SK-N-DZ (cell line): ENCODE data around the gene R3HDM2.
"Not testable (repeated sequence)": the region's sequence is repeated elsewhere in the genome, so short reads cannot be mapped to it uniquely, and the experiment has no call there.

Experiments
- DNase-seq: peaks from one replicate; pipeline ENCODE4 v3.0.0-alpha.2; 2015; ENCODE audit warnings: low spot score

Gene R3HDM2

GRCh38 chr12:57332646-57333312 lies 98.1 kb downstream of the R3HDM2 start:
- no peak for DNase-seq

- DNase-seq = no peak
These were observed 99.9 kb downstream of the R3HDM2 start for GRCh38 chr12:57330992-57331391.

- DNase-seq = no peak
These were observed 101.6 kb downstream of the R3HDM2 start for GRCh38 chr12:57329219-57329618.

- no peak for DNase-seq
These were observed 105.4 kb downstream of the R3HDM2 start for GRCh38 chr12:57325395-57325794.

- DNase-seq = no peak
These were observed 107.4 kb downstream of the R3HDM2 start for GRCh38 chr12:57323416-57323815.

- no peak for DNase-seq
These were observed 110.2 kb downstream of the R3HDM2 start for GRCh38 chr12:57320639-57321038.

- no peak for DNase-seq
These were observed 111.0 kb downstream of the R3HDM2 start for GRCh38 chr12:57319678-57320469.

- no peak for DNase-seq
These were observed 115.2 kb downstream of the R3HDM2 start for GRCh38 chr12:57315681-57316080.

- DNase-seq = not testable (repeated sequence)
These were observed 118.6 kb downstream of the R3HDM2 start for GRCh38 chr12:57312287-57312686.

- DNase-seq = no peak
These were observed 121.4 kb downstream of the R3HDM2 start for GRCh38 chr12:57309420-57309819.

- DNase-seq = no peak
These were observed 129.8 kb downstream of the R3HDM2 start for GRCh38 chr12:57300961-57301584.

GRCh38 chr12:57299514-57300016 lies 131.3 kb downstream of the R3HDM2 start:
- no peak for DNase-seq

GRCh38 chr12:57296291-57296690 lies 134.6 kb downstream of the R3HDM2 start:
- DNase-seq = no peak

- DNase-seq = not testable (repeated sequence)
These were observed 148.8 kb downstream of the R3HDM2 start for GRCh38 chr12:57282073-57282472.

GRCh38 chr12:57280211-57281062 lies 150.4 kb downstream of the R3HDM2 start:
- DNase-seq = peak; percentile 95

- DNase-seq = no peak
These were observed 152.1 kb downstream of the R3HDM2 start for GRCh38 chr12:57278465-57279381.

- no peak for DNase-seq
These were observed 153.8 kb downstream of the R3HDM2 start for GRCh38 chr12:57276935-57277563.

- DNase-seq = not testable (repeated sequence)
These were observed 154.6 kb downstream of the R3HDM2 start for GRCh38 chr12:57276233-57276632.

GRCh38 chr12:57273516-57273915 lies 157.3 kb downstream of the R3HDM2 start:
- no peak for DNase-seq
